ENCODE data around the gene TBL1X. TPM values are rescaled to one million over a fixed set of nuclear protein-coding genes. Genes with fewer than 3 reads are reported as not detected.

The TBL1X gene
- total and polyA plus RNA-seq, 2 experiments from 2014 or later = 8.7 to 26.9 TPM

DNA sequence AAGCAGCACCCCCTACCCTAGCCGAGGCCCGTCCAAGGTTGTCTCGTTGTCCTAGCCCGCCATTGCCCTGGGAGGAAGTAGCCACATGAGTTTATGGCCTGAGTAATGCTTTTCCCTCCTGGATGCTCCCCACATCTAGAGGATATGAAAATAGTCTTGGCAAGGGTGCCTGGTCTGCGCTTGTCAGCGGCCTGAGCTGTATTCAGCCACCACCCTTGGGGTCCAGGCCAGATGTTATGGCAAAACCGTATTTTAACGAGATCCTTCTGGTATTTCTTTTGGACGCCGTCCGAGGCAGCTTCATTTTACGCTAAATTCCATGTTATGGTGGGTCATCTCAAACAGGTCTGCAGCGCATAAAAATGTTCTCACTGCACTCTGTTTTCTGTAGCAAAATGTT lies 211.4 kb downstream of the TBL1X start:
- Histone ChIP-seq H3K4me2 (no peak overlapping the region), H3K79me2 (replicated peaks; ENCODE audit: insufficient read depth) (no peaks in the 10 kb centered on the region), H3F3A (replicated peaks; ENCODE audit: low read depth) (no peaks in the 10 kb centered on the region), H2AFZ (no peak overlapping the region), H3K4me3 (no peak overlapping the region), H3K36me3 (ENCODE audit: insufficient read depth) (no peaks in the 10 kb centered on the region), H3K4me1 (ENCODE audit: insufficient read depth) (no peaks in the 10 kb centered on the region), H3K27ac (ENCODE audit: low read depth) (no peak overlapping the region), H3K27me3 (ENCODE audit: insufficient read depth) (no peaks in the 10 kb centered on the region), H4K20me1 (replicated peaks; ENCODE audit: insufficient read depth) (no peaks in the 10 kb centered on the region), H3K9me2 (ENCODE audit: insufficient read depth) (no peaks in the 10 kb centered on the region)
- ATAC-seq (no peak), DNase-seq (ENCODE audit: low spot score) (no peak)
- Mint-ChIP-seq H3K36me3 (ENCODE audit: low read depth) (peaks cover 8% of the 10 kb centered on the region; the same call in 2 of the 3 replicates), H3K4me1 (no peaks in the 10 kb centered on the region), H3K9me3 (no peaks in the 10 kb centered on the region), H3K27me3 (ENCODE audit: insufficient read depth, low read depth, poor library complexity) (no peaks in the 10 kb centered on the region), H3K27ac (no peak overlapping the region), H3K4me3 (no peak overlapping the region)
- TF ChIP-seq, protein P1, sequence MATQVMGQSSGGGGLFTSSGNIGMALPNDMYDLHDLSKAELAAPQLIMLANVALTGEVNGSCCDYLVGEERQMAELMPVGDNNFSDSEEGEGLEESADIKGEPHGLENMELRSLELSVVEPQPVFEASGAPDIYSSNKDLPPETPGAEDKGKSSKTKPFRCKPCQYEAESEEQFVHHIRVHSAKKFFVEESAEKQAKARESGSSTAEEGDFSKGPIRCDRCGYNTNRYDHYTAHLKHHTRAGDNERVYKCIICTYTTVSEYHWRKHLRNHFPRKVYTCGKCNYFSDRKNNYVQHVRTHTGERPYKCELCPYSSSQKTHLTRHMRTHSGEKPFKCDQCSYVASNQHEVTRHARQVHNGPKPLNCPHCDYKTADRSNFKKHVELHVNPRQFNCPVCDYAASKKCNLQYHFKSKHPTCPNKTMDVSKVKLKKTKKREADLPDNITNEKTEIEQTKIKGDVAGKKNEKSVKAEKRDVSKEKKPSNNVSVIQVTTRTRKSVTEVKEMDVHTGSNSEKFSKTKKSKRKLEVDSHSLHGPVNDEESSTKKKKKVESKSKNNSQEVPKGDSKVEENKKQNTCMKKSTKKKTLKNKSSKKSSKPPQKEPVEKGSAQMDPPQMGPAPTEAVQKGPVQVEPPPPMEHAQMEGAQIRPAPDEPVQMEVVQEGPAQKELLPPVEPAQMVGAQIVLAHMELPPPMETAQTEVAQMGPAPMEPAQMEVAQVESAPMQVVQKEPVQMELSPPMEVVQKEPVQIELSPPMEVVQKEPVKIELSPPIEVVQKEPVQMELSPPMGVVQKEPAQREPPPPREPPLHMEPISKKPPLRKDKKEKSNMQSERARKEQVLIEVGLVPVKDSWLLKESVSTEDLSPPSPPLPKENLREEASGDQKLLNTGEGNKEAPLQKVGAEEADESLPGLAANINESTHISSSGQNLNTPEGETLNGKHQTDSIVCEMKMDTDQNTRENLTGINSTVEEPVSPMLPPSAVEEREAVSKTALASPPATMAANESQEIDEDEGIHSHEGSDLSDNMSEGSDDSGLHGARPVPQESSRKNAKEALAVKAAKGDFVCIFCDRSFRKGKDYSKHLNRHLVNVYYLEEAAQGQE (IDR thresholded peaks at IDR 0.05; ENCODE audit: unreplicated experiment) = no peak
- TF ChIP-seq, protein P2, sequence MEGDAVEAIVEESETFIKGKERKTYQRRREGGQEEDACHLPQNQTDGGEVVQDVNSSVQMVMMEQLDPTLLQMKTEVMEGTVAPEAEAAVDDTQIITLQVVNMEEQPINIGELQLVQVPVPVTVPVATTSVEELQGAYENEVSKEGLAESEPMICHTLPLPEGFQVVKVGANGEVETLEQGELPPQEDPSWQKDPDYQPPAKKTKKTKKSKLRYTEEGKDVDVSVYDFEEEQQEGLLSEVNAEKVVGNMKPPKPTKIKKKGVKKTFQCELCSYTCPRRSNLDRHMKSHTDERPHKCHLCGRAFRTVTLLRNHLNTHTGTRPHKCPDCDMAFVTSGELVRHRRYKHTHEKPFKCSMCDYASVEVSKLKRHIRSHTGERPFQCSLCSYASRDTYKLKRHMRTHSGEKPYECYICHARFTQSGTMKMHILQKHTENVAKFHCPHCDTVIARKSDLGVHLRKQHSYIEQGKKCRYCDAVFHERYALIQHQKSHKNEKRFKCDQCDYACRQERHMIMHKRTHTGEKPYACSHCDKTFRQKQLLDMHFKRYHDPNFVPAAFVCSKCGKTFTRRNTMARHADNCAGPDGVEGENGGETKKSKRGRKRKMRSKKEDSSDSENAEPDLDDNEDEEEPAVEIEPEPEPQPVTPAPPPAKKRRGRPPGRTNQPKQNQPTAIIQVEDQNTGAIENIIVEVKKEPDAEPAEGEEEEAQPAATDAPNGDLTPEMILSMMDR (conservative IDR thresholded peaks at IDR 0.05; ENCODE audit: low read depth in 2 of 2) = no peak
- TF ChIP-seq NANOG (IDR thresholded peaks at IDR 0.05; ENCODE audit: borderline replicate concordance) (no peak), JUNB (IDR thresholded peaks at IDR 0.05; ENCODE audit: unreplicated experiment) (no peak), ZNF331 (CRISPR knock-in tag; IDR thresholded peaks at IDR 0.05; ENCODE audit: low read depth) (no peak), EZH2 (IDR thresholded peaks at IDR 0.05; ENCODE audit: low read depth, unreplicated experiment) (no peak), POLR2AphosphoS5 (IDR thresholded peaks at IDR 0.05; ENCODE audit: low read depth) (no peak), STAT1 (IDR thresholded peaks at IDR 0.05; ENCODE audit: unreplicated experiment) (no peak), CREB1 (CRISPR knock-in tag; IDR thresholded peaks at IDR 0.05; ENCODE audit: low read depth) (no peak), EZH2phosphoT487 (IDR thresholded peaks at IDR 0.05; ENCODE audit: unreplicated experiment) (no peak), ZNF114 (CRISPR knock-in tag; IDR thresholded peaks at IDR 0.05) (no peak)
- TF ChIP-seq, protein P3, sequence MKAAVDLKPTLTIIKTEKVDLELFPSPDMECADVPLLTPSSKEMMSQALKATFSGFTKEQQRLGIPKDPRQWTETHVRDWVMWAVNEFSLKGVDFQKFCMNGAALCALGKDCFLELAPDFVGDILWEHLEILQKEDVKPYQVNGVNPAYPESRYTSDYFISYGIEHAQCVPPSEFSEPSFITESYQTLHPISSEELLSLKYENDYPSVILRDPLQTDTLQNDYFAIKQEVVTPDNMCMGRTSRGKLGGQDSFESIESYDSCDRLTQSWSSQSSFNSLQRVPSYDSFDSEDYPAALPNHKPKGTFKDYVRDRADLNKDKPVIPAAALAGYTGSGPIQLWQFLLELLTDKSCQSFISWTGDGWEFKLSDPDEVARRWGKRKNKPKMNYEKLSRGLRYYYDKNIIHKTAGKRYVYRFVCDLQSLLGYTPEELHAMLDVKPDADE (IDR thresholded peaks at IDR 0.05) = no peak
- TF ChIP-seq, protein P4, sequence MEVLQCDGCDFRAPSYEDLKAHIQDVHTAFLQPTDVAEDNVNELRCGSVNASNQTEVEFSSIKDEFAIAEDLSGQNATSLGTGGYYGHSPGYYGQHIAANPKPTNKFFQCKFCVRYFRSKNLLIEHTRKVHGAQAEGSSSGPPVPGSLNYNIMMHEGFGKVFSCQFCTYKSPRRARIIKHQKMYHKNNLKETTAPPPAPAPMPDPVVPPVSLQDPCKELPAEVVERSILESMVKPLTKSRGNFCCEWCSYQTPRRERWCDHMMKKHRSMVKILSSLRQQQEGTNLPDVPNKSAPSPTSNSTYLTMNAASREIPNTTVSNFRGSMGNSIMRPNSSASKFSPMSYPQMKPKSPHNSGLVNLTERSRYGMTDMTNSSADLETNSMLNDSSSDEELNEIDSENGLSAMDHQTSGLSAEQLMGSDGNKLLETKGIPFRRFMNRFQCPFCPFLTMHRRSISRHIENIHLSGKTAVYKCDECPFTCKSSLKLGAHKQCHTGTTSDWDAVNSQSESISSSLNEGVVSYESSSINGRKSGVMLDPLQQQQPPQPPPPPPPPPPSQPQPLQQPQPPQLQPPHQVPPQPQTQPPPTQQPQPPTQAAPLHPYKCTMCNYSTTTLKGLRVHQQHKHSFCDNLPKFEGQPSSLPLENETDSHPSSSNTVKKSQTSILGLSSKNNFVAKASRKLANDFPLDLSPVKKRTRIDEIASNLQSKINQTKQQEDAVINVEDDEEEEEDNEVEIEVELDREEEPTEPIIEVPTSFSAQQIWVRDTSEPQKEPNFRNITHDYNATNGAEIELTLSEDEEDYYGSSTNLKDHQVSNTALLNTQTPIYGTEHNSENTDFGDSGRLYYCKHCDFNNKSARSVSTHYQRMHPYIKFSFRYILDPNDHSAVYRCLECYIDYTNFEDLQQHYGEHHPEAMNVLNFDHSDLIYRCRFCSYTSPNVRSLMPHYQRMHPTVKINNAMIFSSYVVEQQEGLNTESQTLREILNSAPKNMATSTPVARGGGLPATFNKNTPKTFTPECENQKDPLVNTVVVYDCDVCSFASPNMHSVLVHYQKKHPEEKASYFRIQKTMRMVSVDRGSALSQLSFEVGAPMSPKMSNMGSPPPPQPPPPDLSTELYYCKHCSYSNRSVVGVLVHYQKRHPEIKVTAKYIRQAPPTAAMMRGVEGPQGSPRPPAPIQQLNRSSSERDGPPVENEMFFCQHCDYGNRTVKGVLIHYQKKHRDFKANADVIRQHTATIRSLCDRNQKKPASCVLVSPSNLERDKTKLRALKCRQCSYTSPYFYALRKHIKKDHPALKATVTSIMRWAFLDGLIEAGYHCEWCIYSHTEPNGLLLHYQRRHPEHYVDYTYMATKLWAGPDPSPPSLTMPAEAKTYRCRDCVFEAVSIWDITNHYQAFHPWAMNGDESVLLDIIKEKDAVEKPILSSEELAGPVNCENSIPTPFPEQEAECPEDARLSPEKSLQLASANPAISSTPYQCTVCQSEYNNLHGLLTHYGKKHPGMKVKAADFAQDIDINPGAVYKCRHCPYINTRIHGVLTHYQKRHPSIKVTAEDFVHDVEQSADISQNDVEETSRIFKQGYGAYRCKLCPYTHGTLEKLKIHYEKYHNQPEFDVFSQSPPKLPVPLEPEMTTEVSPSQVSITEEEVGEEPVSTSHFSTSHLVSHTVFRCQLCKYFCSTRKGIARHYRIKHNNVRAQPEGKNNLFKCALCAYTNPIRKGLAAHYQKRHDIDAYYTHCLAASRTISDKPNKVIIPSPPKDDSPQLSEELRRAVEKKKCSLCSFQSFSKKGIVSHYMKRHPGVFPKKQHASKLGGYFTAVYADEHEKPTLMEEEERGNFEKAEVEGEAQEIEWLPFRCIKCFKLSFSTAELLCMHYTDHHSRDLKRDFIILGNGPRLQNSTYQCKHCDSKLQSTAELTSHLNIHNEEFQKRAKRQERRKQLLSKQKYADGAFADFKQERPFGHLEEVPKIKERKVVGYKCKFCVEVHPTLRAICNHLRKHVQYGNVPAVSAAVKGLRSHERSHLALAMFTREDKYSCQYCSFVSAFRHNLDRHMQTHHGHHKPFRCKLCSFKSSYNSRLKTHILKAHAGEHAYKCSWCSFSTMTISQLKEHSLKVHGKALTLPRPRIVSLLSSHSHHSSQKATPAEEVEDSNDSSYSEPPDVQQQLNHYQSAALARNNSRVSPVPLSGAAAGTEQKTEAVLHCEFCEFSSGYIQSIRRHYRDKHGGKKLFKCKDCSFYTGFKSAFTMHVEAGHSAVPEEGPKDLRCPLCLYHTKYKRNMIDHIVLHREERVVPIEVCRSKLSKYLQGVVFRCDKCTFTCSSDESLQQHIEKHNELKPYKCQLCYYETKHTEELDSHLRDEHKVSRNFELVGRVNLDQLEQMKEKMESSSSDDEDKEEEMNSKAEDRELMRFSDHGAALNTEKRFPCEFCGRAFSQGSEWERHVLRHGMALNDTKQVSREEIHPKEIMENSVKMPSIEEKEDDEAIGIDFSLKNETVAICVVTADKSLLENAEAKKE (CRISPR knock-in tag; IDR thresholded peaks at IDR 0.05) = no peak

All from GM23338 (cell line).